ENCODE data around the gene GPHA2. TPM values are rescaled to one million over a fixed set of nuclear protein-coding genes. Genes with fewer than 3 reads are reported as not detected.

Gene GPHA2
- total and polyA plus RNA-seq, 2 of the 13 experiments (the other 11 are each of a cell fraction or from before 2014, with no cell fraction given), result 13.0 to 19.1 TPM

DNA sequence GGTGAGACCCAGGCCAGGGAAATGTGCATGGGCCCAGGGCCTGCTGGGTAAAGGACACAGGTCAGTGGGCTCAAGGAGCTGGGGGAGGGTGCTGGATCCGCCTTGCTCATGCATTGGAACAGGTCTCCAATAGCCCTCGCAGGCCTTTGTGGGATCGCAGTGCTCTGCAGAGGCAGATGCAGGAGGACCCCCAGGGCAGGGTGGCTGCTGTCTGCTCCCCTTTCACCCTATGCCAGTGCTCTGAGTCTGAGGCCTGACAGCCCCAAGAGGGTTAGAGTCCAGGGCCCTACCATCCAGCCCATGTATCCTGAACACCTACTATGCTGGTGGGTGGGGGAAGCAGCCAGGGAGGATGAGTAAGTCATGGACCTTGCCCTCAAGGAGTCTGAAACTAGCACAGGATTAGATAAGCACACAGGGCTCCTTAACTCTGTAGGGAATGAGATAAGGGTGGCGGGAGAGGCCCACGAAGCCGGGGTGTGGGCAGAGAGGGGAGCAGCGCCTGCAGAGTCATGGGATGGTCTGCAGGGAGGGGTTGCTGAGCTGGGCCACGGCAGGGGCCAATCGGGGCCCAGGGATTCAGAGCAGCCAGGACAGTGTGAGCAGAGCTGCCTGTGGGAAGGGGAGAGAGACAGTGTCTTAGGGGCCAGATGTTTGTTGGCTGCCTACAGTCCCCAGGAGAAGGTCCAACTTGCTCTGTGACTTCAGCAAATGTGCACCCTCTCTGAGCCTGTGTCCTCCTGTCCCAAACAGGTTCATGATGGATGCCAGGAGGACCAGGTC, 46.8 kb downstream of the GPHA2 start:
- Histone ChIP-seq H3K4me2 (ENCODE audit: low read depth, low read length) (peak overlapping the region; percentile 98), H3K4me3 (replicated peaks in 1 of 3; ENCODE audit: insufficient read depth in 1 of 3, low read depth in 2 of 3, low read length in 3 of 3) (peak overlapping the region; percentile 19 to 76 (median 42); a peak in 5 of 6 replicates), H3K4me1 (ENCODE audit: insufficient read depth, low read length) (peaks cover 87% of the 10 kb centered on the region), H3K9ac (ENCODE audit: insufficient read depth, low read depth, low read length) (peak overlapping the region; percentile 37), H2AFZ (ENCODE audit: low read length) (no peak overlapping the region), H3K27ac (ENCODE audit: extremely low read length, insufficient read depth, low read length) (peak overlapping the region; percentile 67), H3K9me3 (ENCODE audit: low read length) (no peaks in the 10 kb centered on the region), H3K36me3 (replicated peaks in 1 of 2; ENCODE audit: control insufficient read depth in 1 of 2, insufficient read depth in 2 of 2, low read length in 2 of 2) (no peaks in the 10 kb centered on the region), H3K27me3 (ENCODE audit: control insufficient read depth in 1 of 2, insufficient read depth in 2 of 2, low read length in 2 of 2) (no peaks in the 10 kb centered on the region; a peak in 1 of 5 replicates), H4K20me1 (ENCODE audit: insufficient read depth, low read length) (peaks cover 10% of the 10 kb centered on the region; the same call in 1 of the 2 replicates), H3K79me2 (ENCODE audit: insufficient read depth, low read length) (peaks cover 27% of the 10 kb centered on the region)
- 6% methylated on average over 6 of the region's 9 CpGs for WGBS (ENCODE audit: low lambda C conversion rate)
- CTCF ChIA-PET (ENCODE audit: low intra/inter-chr PET ratio, low total read pairs), result interaction anchor here (1.5 kb wide), 2 partner anchors 42 kb away, joined by 7 to 16 read pairs; no protein-coding TSS in a partner anchor
- peak; percentile 47 for FAIRE-seq
- in situ Hi-C loops (cut with HindIII; ENCODE audit: extremely low pct_ligation_motif_present, low pct_unique_long_range_greater_than_20kb) (no loop called here), intact Hi-C loops (cut with micrococcal nuclease; ENCODE audit: unreplicated experiment) (loop anchor here (2.0 kb wide), 1 partner anchor 18 kb away; no protein-coding TSS in a partner anchor)
- DNase-seq (ENCODE audit: low spot score), result peak; percentile 41
- ATAC-seq, result peak; percentile 24
- BruUV-seq (replicated peaks), result no TSS peak
- POLR2A ChIA-PET, result interaction anchor here (1.0 to 11.5 kb wide), 12 partner anchors 12 to 373 kb away, joined by 3 to 132 read pairs (median 8); partner anchors contain the start of genes EHD1, POLA2, PPP2R5B and SF1
- TF ChIP-seq, protein P1, sequence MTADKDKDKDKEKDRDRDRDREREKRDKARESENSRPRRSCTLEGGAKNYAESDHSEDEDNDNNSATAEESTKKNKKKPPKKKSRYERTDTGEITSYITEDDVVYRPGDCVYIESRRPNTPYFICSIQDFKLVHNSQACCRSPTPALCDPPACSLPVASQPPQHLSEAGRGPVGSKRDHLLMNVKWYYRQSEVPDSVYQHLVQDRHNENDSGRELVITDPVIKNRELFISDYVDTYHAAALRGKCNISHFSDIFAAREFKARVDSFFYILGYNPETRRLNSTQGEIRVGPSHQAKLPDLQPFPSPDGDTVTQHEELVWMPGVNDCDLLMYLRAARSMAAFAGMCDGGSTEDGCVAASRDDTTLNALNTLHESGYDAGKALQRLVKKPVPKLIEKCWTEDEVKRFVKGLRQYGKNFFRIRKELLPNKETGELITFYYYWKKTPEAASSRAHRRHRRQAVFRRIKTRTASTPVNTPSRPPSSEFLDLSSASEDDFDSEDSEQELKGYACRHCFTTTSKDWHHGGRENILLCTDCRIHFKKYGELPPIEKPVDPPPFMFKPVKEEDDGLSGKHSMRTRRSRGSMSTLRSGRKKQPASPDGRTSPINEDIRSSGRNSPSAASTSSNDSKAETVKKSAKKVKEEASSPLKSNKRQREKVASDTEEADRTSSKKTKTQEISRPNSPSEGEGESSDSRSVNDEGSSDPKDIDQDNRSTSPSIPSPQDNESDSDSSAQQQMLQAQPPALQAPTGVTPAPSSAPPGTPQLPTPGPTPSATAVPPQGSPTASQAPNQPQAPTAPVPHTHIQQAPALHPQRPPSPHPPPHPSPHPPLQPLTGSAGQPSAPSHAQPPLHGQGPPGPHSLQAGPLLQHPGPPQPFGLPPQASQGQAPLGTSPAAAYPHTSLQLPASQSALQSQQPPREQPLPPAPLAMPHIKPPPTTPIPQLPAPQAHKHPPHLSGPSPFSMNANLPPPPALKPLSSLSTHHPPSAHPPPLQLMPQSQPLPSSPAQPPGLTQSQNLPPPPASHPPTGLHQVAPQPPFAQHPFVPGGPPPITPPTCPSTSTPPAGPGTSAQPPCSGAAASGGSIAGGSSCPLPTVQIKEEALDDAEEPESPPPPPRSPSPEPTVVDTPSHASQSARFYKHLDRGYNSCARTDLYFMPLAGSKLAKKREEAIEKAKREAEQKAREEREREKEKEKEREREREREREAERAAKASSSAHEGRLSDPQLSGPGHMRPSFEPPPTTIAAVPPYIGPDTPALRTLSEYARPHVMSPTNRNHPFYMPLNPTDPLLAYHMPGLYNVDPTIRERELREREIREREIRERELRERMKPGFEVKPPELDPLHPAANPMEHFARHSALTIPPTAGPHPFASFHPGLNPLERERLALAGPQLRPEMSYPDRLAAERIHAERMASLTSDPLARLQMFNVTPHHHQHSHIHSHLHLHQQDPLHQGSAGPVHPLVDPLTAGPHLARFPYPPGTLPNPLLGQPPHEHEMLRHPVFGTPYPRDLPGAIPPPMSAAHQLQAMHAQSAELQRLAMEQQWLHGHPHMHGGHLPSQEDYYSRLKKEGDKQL (CRISPR knock-in tag; IDR thresholded peaks at IDR 0.05; ENCODE audit: low read depth), result no peak
- TF ChIP-seq ZNF543 (CRISPR knock-in tag; IDR thresholded peaks at IDR 0.05) (peak; percentile 82; the same call in 1 of the 2 replicates), NR2C2 (CRISPR knock-in tag; IDR thresholded peaks at IDR 0.05; ENCODE audit: borderline replicate concordance) (peak; percentile 11; the same call in 1 of the 2 replicates), LCORL (IDR thresholded peaks at IDR 0.05) (no peak), LCORL (CRISPR knock-in tag; IDR thresholded peaks at IDR 0.05) (peak; percentile 28; the same call in 1 of the 2 replicates), MIXL1 (CRISPR knock-in tag; IDR thresholded peaks at IDR 0.05) (no peak), CREB1 (IDR thresholded peaks at IDR 0.05) (no peak), CREB1 (CRISPR knock-in tag; IDR thresholded peaks at IDR 0.05) (no peak), AKAP8 (CRISPR knock-in tag; IDR thresholded peaks at IDR 0.05) (peak; percentile 68; the same call in 1 of the 2 replicates), ZNF788 (CRISPR knock-in tag; IDR thresholded peaks at IDR 0.05; ENCODE audit: borderline replicate concordance) (0 out of 2 replicates have a peak, but pooled peaks have one; percentile 4), GFI1 (CRISPR knock-in tag; IDR thresholded peaks at IDR 0.05; ENCODE audit: borderline replicate concordance) (0 out of 2 replicates have a peak, but pooled peaks have one; percentile 9), GATAD1 (CRISPR knock-in tag; IDR thresholded peaks at IDR 0.05) (0 out of 2 replicates have a peak, but pooled peaks have one; percentile 2)
- TF ChIP-seq, protein P2, sequence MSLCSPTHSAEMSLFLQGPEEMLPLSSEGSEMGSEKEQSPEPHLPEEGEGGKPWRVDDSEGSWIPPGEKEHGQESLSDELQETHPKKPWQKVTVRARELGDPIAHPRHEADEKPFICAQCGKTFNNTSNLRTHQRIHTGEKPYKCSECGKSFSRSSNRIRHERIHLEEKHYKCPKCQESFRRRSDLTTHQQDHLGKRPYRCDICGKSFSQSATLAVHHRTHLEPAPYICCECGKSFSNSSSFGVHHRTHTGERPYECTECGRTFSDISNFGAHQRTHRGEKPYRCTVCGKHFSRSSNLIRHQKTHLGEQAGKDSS (CRISPR knock-in tag; IDR thresholded peaks at IDR 0.05; ENCODE audit: borderline replicate concordance, low read depth), result peak; percentile 72; the same call in 1 of the 2 replicates
- TF ChIP-seq, protein P3, sequence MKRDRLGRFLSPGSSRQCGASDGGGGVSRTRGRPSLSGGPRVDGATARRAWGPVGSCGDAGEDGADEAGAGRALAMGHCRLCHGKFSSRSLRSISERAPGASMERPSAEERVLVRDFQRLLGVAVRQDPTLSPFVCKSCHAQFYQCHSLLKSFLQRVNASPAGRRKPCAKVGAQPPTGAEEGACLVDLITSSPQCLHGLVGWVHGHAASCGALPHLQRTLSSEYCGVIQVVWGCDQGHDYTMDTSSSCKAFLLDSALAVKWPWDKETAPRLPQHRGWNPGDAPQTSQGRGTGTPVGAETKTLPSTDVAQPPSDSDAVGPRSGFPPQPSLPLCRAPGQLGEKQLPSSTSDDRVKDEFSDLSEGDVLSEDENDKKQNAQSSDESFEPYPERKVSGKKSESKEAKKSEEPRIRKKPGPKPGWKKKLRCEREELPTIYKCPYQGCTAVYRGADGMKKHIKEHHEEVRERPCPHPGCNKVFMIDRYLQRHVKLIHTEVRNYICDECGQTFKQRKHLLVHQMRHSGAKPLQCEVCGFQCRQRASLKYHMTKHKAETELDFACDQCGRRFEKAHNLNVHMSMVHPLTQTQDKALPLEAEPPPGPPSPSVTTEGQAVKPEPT (CRISPR knock-in tag; IDR thresholded peaks at IDR 0.05; ENCODE audit: low read depth), result 0 out of 2 replicates have a peak, but pooled peaks have one; percentile 53

All from HepG2 (cell line).